ENCODE measurements around the gene PDPR. TPM values are rescaled to one million over a fixed set of nuclear protein-coding genes. Genes with fewer than 3 reads are reported as not detected.
"Not testable (repeated sequence)": the region's sequence is repeated elsewhere in the genome, so short reads cannot be mapped to it uniquely, and the experiment has no call there.

The PDPR gene
- total and polyA plus RNA-seq, 2 of the 4 experiments (the other 2 are of a cell fraction) = 12.2 to 19.4 TPM

DNA sequence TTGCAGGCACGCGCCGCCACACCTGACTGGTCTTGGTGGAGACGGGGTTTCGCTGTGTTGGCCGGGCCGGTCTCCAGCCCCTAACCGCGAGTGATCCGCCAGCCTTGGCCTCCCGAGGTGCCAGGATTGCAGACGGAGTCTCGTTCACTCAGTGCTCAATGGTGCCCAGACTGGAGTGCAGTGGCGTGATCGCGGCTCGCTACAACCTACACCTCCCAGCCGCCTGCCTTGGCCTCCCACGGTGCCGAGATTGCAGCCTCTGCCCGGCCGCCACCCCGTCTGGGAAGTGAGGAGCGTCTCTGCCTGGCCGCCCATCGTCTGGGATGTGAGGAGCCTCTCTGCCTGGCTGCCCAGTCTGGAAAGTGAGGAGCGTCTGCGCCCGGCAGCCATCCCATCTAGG lies 89.9 kb downstream of the PDPR start:
- H2BK20ac ChIP-seq (ENCODE audit: low read depth, low read length); H4K91ac ChIP-seq (ENCODE audit: insufficient read depth, low read depth, low read length); H2BK120ac ChIP-seq (ENCODE audit: low read depth, low read length); H3K14ac ChIP-seq (replicated peaks; ENCODE audit: low read depth, low read length); H3K4ac ChIP-seq (ENCODE audit: low read depth, low read length); H4K20me1 ChIP-seq (ENCODE audit: insufficient read depth, low read length); DNase-seq; H3K27me3 ChIP-seq (ENCODE audit: control insufficient read depth, insufficient read depth, low read length); H2AFZ ChIP-seq (replicated peaks; ENCODE audit: low read length, poor library complexity); H4K8ac ChIP-seq (ENCODE audit: low read depth in 2 of 2, low read length in 2 of 2); H3K4me1 ChIP-seq (ENCODE audit: control insufficient read depth, insufficient read depth, low read length); H4K5ac ChIP-seq (ENCODE audit: low read depth, low read length); H3K4me2 ChIP-seq (ENCODE audit: low read depth, low read length); dilution Hi-C loops (cut with HindIII; ENCODE audit: low sequenced_read_pairs, unreplicated experiment); POLR2A ChIA-PET (ENCODE audit: unreplicated experiment); H3K9me1 ChIP-seq (ENCODE audit: insufficient read depth, low read length); H3K9ac ChIP-seq (ENCODE audit: low read depth, low read length); H2AK9ac ChIP-seq (replicated peaks; ENCODE audit: low read depth, low read length, poor library complexity); H3K36me3 ChIP-seq (ENCODE audit: control insufficient read depth, insufficient read depth, low read length); H3K56ac ChIP-seq (ENCODE audit: extremely low read depth, insufficient read depth, low read length); ATAC-seq (ENCODE audit: low read depth); H3K79me1 ChIP-seq (ENCODE audit: low read depth in 1 of 2, low read length in 2 of 2); H3K4me3 ChIP-seq (ENCODE audit: insufficient read depth, low read depth, low read length); H3K23ac ChIP-seq (ENCODE audit: low read depth, low read length); in situ Hi-C loops (cut with MboI; ENCODE audit: low sequenced_read_pairs); H2BK5ac ChIP-seq (ENCODE audit: low read depth, low read length, poor library complexity, severe bottlenecking); H3K18ac ChIP-seq (ENCODE audit: low read depth, low read length); H2BK15ac ChIP-seq (ENCODE audit: low read depth, low read length); intact Hi-C loops (cut with micrococcal nuclease); H2AK5ac ChIP-seq (ENCODE audit: low read depth, low read length); BruUV-seq (replicated peaks); H3K9me3 ChIP-seq (ENCODE audit: control insufficient read depth, insufficient read depth, low read length); H3K27ac ChIP-seq (ENCODE audit: insufficient read depth, low read length); CTCF ChIA-PET: not testable (repeated sequence)
- WGBS, 2 experiments (ENCODE audit: extremely low coverage in 2 of 2, insufficient read length in 1 of 2) = no CpG with 5 or more reads among the region's 29 CpGs

DNA sequence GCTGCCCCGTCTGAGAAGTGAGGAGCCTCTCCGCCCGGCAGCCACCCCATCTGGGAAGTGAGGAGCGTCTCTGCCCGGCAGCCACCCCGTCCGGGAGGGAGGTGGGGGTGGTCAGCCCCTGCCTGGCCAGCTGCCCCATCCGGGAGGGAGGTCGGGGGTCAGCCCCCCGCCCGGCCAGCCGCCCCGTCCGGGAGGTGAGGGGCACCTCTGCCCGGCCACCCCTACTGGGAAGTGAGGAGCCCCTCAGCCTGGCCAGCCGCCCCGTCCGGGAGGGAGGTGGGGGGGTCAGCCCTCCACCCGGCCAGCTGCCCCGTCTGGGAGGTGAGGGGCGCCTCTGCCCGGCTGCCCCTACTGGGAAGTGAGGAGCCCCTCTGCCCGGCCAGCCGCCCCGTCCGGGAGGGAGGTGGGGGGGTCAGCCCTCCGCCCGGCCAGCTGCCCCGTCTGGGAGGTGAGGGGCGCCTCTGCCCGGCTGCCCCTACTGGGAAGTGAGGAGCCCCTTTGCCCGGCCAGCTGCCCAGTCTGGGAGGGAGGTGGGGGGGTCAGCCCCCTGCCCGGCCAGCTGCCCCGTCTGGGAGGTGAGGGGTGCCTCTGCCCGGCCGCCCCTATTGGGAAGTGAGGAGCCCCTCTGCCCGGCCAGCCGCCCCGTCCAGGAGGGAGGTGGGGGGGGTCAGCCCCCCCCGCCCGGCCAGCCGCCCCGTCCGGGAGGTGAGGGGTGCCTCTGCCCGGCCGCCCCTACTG lies 90.7 kb downstream of the PDPR start:
- H3K4me2 ChIP-seq (ENCODE audit: low read depth, low read length); H2AK9ac ChIP-seq (replicated peaks; ENCODE audit: low read depth, low read length, poor library complexity); H3K27ac ChIP-seq (ENCODE audit: insufficient read depth, low read length); H3K9me3 ChIP-seq (ENCODE audit: control insufficient read depth, insufficient read depth, low read length); H3K9ac ChIP-seq (ENCODE audit: low read depth, low read length); CTCF ChIA-PET; H4K8ac ChIP-seq (ENCODE audit: low read depth in 2 of 2, low read length in 2 of 2); H2BK15ac ChIP-seq (ENCODE audit: low read depth, low read length); DNase-seq; H3K4me1 ChIP-seq (ENCODE audit: control insufficient read depth, insufficient read depth, low read length); H3K4me3 ChIP-seq (ENCODE audit: insufficient read depth, low read depth, low read length); POLR2A ChIA-PET (ENCODE audit: unreplicated experiment); H4K20me1 ChIP-seq (ENCODE audit: insufficient read depth, low read length); H2BK120ac ChIP-seq (ENCODE audit: low read depth, low read length); H2BK20ac ChIP-seq (ENCODE audit: low read depth, low read length); H3K14ac ChIP-seq (replicated peaks; ENCODE audit: low read depth, low read length); H3K27me3 ChIP-seq (ENCODE audit: control insufficient read depth, insufficient read depth, low read length); H2BK5ac ChIP-seq (ENCODE audit: low read depth, low read length, poor library complexity, severe bottlenecking); intact Hi-C loops (cut with micrococcal nuclease); H3K79me1 ChIP-seq (ENCODE audit: low read depth in 1 of 2, low read length in 2 of 2); H4K91ac ChIP-seq (ENCODE audit: insufficient read depth, low read depth, low read length); H4K5ac ChIP-seq (ENCODE audit: low read depth, low read length); H3K36me3 ChIP-seq (ENCODE audit: control insufficient read depth, insufficient read depth, low read length); BruUV-seq (replicated peaks); H2AFZ ChIP-seq (replicated peaks; ENCODE audit: low read length, poor library complexity); H3K23ac ChIP-seq (ENCODE audit: low read depth, low read length); in situ Hi-C loops (cut with MboI; ENCODE audit: low sequenced_read_pairs); dilution Hi-C loops (cut with HindIII; ENCODE audit: low sequenced_read_pairs, unreplicated experiment); H2AK5ac ChIP-seq (ENCODE audit: low read depth, low read length); H3K4ac ChIP-seq (ENCODE audit: low read depth, low read length); H3K9me1 ChIP-seq (ENCODE audit: insufficient read depth, low read length); ATAC-seq (ENCODE audit: low read depth); H3K56ac ChIP-seq (ENCODE audit: extremely low read depth, insufficient read depth, low read length); H3K18ac ChIP-seq (ENCODE audit: low read depth, low read length): not testable (repeated sequence)
- no CpG with 5 or more reads among the region's 46 CpGs for WGBS, 2 experiments (ENCODE audit: extremely low coverage in 2 of 2, insufficient read length in 1 of 2)
